IPS DF 19.7 (cell line): ENCODE measurements around the gene PRICKLE4.

Experiments used
- DNase-seq: peaks from one replicate; pipeline ENCODE4 v3.0.0-alpha.2; 2013; ENCODE audit warnings: low read depth, low spot score

Gene PRICKLE4

GRCh38 chr6:41780551-41781365, at the start of gene PRICKLE4:
Gene PRICKLE4 (plus strand): TSS chr6:41780782. CDS start chr6:41783474, 2,692 bp downstream.
- no peak for DNase-seq

DNA sequence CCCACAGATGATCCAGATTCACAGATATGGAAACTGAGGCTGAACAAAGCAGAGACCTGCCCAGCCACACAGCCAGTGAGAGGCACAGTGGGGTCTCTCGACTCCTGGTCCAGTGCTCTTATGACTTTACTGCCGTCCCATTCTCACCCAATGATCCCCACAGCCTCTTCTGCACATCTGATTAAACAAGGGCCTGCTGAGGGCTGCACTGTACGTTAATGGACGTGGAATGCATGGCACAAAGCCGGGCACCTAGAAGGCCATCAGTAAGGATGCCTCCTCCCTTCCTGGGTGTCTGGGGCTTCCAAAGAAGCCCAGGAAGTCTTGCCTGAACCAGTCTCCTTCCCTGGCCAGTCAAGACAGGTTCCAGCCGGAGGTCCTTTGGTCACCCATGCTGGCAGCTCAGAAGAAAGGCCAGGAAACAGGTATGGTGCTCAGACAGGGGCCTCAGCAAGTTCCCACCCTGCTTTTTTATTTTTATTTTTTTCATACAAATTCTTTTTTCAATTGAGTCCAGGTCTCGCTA, 49.0 kb upstream of the PRICKLE4 start:
- DNase-seq: no peak

DNA sequence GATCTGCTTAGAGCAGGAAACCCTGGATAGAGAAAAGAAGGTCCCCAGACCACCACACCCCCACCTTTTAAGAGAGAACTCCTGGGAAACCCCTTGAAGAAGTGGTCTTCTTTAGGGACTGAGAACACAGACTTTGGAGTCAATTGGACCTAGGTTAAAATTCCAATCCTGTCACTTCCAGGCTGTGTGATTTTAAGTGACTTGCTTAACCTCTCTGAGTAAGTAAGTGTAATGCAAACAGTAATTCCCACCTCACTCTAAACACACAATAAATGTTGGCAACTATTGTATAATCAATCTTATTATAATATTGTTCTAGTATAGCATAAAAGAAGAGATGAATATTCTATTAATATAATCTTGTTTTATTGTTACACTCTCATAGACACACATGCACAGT, 48.4 kb upstream of the PRICKLE4 start:
- DNase-seq: no peak

DNA sequence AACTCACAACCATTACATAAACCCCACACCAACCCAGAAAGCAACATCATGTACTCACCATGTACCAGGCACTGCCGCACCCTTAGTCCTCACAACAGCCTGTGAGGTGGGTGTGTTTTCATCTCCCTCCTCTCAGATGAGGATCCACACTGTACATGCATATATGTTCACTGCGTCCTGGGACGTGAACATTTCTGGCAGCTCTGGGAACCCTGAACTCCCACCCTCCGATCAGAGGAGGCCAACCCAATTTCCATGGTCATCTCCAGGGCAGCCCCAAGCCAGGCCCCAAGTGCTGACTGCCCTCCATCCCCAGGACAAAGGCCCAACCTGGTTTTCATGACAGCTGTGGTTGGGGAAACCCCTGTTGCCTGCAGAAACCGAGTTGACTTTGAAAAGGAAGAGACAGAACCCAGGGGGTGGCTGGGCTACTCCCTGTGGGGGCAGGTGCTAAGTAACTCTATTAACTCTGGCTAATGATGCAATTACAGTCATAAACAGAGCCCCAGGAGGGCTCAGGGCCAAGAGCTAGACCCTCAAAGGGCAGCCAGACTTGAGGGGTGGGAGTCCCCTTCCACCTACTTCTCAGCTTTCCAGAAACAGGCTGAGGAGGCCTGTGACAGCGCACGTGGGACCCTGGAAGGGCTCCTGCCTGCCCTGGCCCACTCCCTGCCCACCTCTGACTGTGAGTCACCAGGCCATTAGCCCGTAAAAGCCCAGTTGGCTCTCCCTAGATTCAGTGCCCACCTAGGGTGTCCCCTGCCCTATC, 47.8 kb upstream of the PRICKLE4 start:
- no peak for DNase-seq

- no peak for DNase-seq
These were observed 47.2 kb upstream of the PRICKLE4 start for GRCh38 chr6:41733360-41733706.

DNA sequence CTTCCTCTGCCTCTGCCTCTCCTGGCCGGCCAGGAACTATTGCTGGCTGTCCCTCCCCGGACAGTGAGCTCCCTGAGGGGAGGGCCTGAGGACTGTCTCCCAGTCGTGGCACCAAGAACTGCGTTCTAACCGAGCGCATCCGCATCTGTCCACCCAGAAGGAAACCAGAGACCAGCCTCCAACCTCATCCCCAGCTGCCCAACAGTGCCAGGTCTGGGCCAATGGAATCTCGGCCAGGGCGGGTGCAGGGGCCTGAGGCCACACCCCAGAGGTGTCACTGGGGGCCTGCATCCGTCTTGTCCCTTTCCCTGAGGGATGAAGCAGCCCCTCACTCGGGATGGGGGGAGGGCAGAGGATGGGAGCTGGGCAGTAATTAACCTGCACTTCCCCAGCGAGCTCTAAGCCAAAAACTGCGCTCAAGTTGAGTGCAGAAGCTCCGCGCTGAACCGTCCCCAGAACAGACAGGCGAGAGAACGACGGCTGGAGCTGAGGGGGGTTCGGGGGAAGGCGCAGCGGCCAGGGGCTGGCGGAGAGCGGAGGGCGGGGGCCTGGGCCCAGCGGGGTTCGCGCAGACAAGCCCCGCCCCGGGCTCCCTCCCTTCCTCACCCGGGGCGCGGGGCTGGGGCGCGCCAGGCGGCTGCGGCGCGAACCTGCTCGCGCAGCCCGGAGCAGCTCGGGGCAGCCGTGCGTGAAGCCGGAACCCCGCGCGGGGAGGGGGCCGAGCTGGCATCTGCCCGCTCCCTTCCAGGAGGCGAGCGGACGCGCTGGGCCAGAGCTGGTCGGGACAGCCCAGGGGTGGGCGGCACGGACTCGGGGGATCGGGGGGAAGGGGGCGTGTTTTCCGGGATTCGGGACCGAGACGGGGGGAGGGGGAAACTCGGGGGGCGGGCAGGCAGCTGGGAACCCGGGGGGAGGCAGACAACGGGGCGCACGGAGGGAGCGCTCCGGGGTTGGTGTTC, 46.6 kb upstream of the PRICKLE4 start:
- DNase-seq: peak; percentile 40

DNA sequence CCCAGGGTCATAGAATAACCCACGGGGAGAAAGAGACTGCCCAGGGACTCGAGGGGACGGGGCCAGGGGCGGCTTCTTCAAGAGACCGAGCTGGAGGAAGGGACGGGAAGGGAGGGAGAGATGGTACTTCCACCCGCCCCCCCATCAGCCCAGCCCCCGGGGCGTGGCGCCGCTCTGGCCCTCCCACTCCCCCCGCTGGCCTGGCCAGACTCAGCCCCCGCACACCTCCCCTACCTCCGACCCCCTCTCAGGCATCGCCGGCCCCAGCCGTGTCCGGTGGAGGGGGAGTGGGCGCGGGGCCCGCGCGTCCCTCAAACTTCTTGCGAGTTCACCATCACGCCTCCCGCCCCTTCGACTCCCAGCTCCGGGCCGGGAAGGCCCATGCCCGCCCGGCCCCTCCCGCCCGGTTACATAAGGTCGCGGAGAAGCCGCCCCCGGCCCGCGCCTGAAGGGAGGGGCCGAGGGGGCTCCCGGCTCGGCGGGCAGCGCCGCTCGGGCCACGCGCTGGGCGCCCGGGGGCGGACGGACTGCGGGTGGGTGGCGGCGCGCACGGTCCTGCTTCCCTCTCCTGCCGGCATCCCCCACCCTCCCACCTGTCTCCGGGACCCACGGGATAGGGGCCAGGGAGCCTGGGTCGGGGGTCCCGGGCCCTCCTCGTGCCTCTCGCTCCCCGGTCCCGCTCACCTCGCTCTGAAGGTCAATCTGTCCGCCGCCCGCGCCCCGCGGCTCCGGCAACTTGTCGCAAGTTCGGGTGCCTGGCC, 45.7 kb upstream of the PRICKLE4 start:
- no peak for DNase-seq

DNA sequence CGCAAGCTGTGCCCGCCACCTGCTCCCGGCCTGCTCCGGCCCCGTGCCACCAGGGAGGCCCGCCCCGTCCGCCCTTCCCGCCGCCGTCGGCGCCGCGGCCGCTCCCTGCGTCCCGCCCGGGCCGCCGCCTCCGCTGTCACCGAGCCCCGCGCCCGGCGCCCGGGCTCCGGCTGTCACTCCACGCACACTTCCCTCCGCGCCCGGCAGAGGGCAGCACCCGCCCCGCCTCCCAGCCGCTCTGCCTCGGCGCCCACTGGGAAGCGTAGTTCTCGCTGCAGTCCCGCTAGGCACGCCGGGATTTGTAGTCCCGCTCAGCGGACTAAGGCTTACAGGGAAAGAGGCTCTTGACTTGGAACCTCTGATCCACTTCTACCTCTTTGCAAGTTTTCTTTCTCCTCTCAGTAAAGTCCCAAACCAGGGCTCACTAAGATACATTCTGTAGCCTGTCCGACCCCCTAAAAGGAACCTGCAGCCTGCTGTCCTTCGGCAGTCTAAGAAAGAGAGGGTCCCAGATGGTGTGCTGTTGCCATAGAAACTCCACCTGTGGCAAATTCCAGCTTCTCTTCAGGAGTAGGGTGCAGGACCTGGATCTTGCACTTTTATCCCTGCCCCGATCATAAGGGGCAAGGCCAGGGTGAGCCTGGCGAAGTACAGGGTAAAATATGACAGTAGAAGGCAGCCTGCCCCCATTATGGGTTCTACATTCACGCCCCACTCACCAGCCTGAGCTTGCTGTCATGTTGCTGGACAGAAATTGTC, 45.0 kb upstream of the PRICKLE4 start, which contains the start of gene TFEB:
Gene TFEB (minus strand): TSS at position 182 of the 759 bp plus-strand sequence. CDS start 44,395 bp downstream, outside the sequence.
- no peak for DNase-seq

- no peak for DNase-seq
These were observed 44.3 kb upstream of the PRICKLE4 start for GRCh38 chr6:41736186-41736733.

GRCh38 chr6:41736800-41737555, 43.6 kb upstream of the PRICKLE4 start:
- no peak for DNase-seq

- no peak for DNase-seq
These were observed 42.9 kb upstream of the PRICKLE4 start for GRCh38 chr6:41737591-41738130.

- no peak for DNase-seq
These were observed 41.5 kb upstream of the PRICKLE4 start for GRCh38 chr6:41739041-41739440.

GRCh38 chr6:41740366-41741162, 40.0 kb upstream of the PRICKLE4 start:
- no peak for DNase-seq

- DNase-seq: no peak
These were observed 38.7 kb upstream of the PRICKLE4 start for GRCh38 chr6:41741625-41742490.

DNA sequence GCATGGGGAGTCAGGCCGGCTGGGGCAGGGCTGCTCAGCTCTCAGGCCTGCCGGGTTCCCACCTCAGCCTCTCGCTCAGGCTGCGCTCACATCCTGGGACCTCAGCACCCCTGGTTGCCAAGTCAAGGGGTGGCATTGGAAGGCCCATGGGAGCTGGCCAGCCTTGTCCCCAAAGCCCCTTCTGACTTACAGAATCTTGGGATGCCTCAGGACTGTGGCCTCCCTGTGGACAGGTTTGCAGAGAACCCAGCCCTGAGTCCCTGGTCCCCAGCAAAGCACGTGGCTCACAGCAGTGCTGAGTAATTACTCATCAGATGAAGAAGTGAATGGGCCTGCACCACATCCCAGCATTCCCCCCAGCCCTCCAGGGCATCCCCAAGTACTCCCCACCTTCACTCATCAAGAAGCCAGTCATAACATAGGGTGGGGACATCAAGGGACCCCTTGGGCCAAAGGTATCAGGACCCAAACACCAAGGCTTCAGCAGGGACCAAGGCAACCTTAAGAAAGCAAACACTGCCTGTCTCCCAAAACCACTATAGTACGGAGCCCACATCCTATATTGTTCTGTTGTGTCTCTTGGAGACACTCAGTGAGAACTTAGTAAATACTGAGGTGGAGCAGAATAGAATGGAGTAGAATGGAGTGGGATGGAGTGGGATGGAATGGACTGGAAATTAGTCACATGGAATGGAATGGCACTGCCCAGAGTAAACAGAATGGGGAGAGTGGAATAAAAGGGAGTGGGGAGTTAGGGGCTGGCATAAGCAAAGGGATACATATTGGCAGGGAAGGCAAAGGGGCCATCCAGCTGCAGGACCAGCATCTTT, 37.0 kb upstream of the PRICKLE4 start:
- DNase-seq: no peak

DNA sequence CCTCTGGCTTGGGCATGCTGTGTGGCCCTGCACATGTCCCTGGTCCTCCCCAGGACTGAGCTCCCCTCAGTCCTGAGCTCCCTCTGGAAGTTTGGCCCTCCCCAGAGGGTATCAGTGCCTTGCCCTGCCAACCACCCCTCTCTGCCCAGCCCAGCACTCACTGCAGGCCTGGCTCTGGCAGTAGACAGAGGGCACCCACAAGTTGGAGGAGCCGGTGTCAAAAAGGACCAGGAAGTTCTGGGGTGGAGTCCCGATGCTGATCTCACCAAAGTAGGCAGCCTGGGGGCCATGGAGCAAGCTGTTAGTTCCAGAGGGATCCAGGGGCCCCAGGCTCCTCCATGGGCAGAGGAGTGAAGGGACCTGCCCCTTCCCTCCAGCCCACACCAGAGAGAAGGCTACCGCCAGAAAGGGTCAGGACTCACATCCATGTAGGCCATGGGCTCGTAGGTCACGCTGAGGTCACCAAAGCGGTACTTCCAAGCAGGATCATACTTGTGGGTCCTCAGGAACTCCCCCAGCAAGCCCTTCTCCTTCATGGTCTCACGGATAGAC, 36.3 kb upstream of the PRICKLE4 start:
- DNase-seq: no peak
